KG1 (cell line): Measurements from ENCODE around the gene PTPRT.

Source experiments
- DNase-seq: peaks from one replicate; lab custom pipeline; 2025; lab: John Stamatoyannopoulos, UW

The PTPRT gene

GRCh38 chr20:43189554-43190331 lies at the start of gene PTPRT:
TSS of gene PTPRT (minus strand) at chr20:43189906. CDS start at chr20:43189733, 173 bp downstream.
- DNase-seq: no peak

GRCh38 chr20:43238833-43239232 lies 49.1 kb upstream of the PTPRT start:
- DNase-seq: no peak

- DNase-seq: no peak
Observed at GRCh38 chr20:43238266-43238665, 48.6 kb upstream of the PTPRT start.

GRCh38 chr20:43237651-43238168 lies 48.0 kb upstream of the PTPRT start:
- DNase-seq: no peak

GRCh38 chr20:43235998-43236397 lies 46.3 kb upstream of the PTPRT start:
- no peak for DNase-seq

- no peak for DNase-seq
Observed at GRCh38 chr20:43231829-43232228, 42.1 kb upstream of the PTPRT start.

GRCh38 chr20:43229696-43230095 lies 40.0 kb upstream of the PTPRT start:
- DNase-seq: no peak

- no peak for DNase-seq
Observed at GRCh38 chr20:43220612-43221011, 30.9 kb upstream of the PTPRT start.

- DNase-seq: no peak
Observed at GRCh38 chr20:43210901-43211300, 21.2 kb upstream of the PTPRT start.

- DNase-seq: no peak
Observed at GRCh38 chr20:43209831-43210230, 20.1 kb upstream of the PTPRT start.

- DNase-seq: no peak
Observed at GRCh38 chr20:43205699-43206098, 16.0 kb upstream of the PTPRT start.

- no peak for DNase-seq
Observed at GRCh38 chr20:43202100-43202499, 12.4 kb upstream of the PTPRT start.

GRCh38 chr20:43198607-43199006 lies 8.9 kb upstream of the PTPRT start:
- no peak for DNase-seq

GRCh38 chr20:43196243-43196642 lies 6.5 kb upstream of the PTPRT start:
- no peak for DNase-seq

- DNase-seq: no peak
Observed at GRCh38 chr20:43194137-43194536, 4.4 kb upstream of the PTPRT start.

GRCh38 chr20:43193443-43193842 lies 3.7 kb upstream of the PTPRT start:
- DNase-seq: no peak

- DNase-seq: peak; percentile 5
Observed at GRCh38 chr20:43191946-43192863, 2.5 kb upstream of the PTPRT start.

GRCh38 chr20:43191143-43191542 lies 1.4 kb upstream of the PTPRT start:
- DNase-seq: no peak

GRCh38 chr20:43190332-43190953 lies 737 bp upstream of the PTPRT start:
- no peak for DNase-seq

GRCh38 chr20:43188861-43189553 lies 699 bp downstream of the PTPRT start:
- no peak for DNase-seq

- DNase-seq: no peak
Observed at GRCh38 chr20:43188234-43188653, 1.5 kb downstream of the PTPRT start.
